Spleen (tissue), 11 donors: ENCODE measurements around the gene TMEM232. TPM values are rescaled to one million over a fixed set of nuclear protein-coding genes. Genes with fewer than 3 reads are reported as not detected.

Experiments
- DNase-seq: peaks from one replicate; pipeline ENCODE4 v3.0.0-alpha.2; 2020
- H3K27ac ChIP-seq, 8 donors: fragments of 200-600 bp; sonication (generic) in 7 of 8; 1 replicate in 4 of 8; 2 replicates in 4 of 8; pipeline versions ENCODE4 v1.5.0 to v1.8.0; 2016 to 2021; ENCODE audit warnings: inconsistent platforms in 4 of 8, mild to moderate bottlenecking in 4 of 8, moderate library complexity in 1 of 8
- H3K27me3 ChIP-seq, 7 donors: fragments of 200-600 bp; sonication (generic) in 6 of 7; replicated peaks in 1 of 7; 1 replicate in 4 of 7; 2 replicates in 3 of 7; pipeline versions ENCODE4 v1.5.0 to v1.8.0; 2016 to 2021; ENCODE audit warnings: inconsistent platforms in 3 of 7, mild to moderate bottlenecking in 1 of 7
- H3K36me3 ChIP-seq, 6 donors: fragments of 200-600 bp; sonication (generic) in 5 of 6; 1 replicate in 4 of 6; 2 replicates in 2 of 6; pipeline versions ENCODE4 v1.5.0 to v1.8.0; 2016 to 2021; ENCODE audit warnings: inconsistent platforms in 2 of 6
- H3K4me1 ChIP-seq, 6 donors: fragments of 200-600 bp; sonication (generic) in 5 of 6; 1 replicate in 3 of 6; 2 replicates in 3 of 6; pipeline versions ENCODE4 v1.5.0 to v1.8.0; 2016 to 2021; ENCODE audit warnings: inconsistent platforms in 3 of 6
- H3K4me3 ChIP-seq, 8 donors: fragments of 200-600 bp; sonication (generic) in 7 of 8; 1 replicate in 4 of 8; 2 replicates in 4 of 8; pipeline versions ENCODE4 v1.5.0 to v1.8.0; 2016 to 2021; ENCODE audit warnings: inconsistent platforms in 4 of 8, mild to moderate bottlenecking in 4 of 8, moderate library complexity in 2 of 8
- H3K9me3 ChIP-seq, 8 donors: fragments of 200-600 bp; sonication (generic) in 7 of 8; 1 replicate in 4 of 8; 2 replicates in 4 of 8; pipeline versions ENCODE4 v1.5.0 to v1.8.0; 2016 to 2021; ENCODE audit warnings: inconsistent platforms in 4 of 8
- CTCF ChIP-seq, 11 experiments: fragments of 200-600 bp in 7 of 11; fragments of 450-650 bp in 4 of 11; sonication (generic) in 4 of 11; IDR thresholded peaks in 8 of 11; conservative IDR thresholded peaks in 3 of 11; 1 replicate in 7 of 11; 2 replicates in 4 of 11; pipeline versions ENCODE4 v1.4.0 to v1.8.0; 2016 to 2021; ENCODE audit warnings: antibody characterized with exemption in 11 of 11, inconsistent platforms in 4 of 11, mild to moderate bottlenecking in 1 of 11
- POLR2A ChIP-seq, 3 donors: fragments of 450-650 bp; IDR thresholded peaks; one replicate each; pipeline ENCODE4 v1.5.1; 2017; ENCODE audit warnings: antibody characterized with exemption in 3 of 3, mild to moderate bottlenecking in 1 of 3
- POLR2AphosphoS5 ChIP-seq, 3 donors: sonication (generic); formaldehyde crosslinking; IDR thresholded peaks; one replicate each; pipeline ENCODE4 v1.5.1; 2017; ENCODE audit warnings: antibody characterized with exemption in 3 of 3
- WGBS, 5 donors: extraction: QIAGEN DNeasy Blood & Tissue Kit in 3 of 5; methylation state at CpG; one replicate each; pipeline versions ENCODE4 v1.1.5 to v1.1.7; 2013 to 2018; 5-methylcytosine and 5-hydroxymethylcytosine counted together
- intact Hi-C: fragments of 100-400 bp; cut with DNase I; formaldehyde crosslinking; loops from one replicate; pipeline ENCODE4 v1.15.0; 2023; ENCODE audit warnings: low total_unique reads
- polyA plus RNA-seq, 3 donors: library from polyadenylated mRNA; stranded (reverse); fragments of 200-250 nt; gene quantifications; one replicate each; pipeline ENCODE4 v1.2.1, GENCODE V29; 2013
- total RNA-seq, 7 donors: library from RNA; depleted of rRNA in 3 of 7; stranded (reverse); fragments of >200 nt in 3 of 7; fragmentation: NEBNext Ultra II Directional in 4 of 7; extraction: Animal tissue kit (Norgen Biotek cat#: 25700) in 4 of 7; gene quantifications; one replicate each; pipeline versions ENCODE4 v1.1.0 to v1.2.1, GENCODE V29; 2016 to 2021
- donor health status: healthy with polysubstance abuse.
- donor health status: DM: no; HTN: no; CAD: no; lungs with moderate emphysema.
- donor health status: DM: no; HTN: no; CAD: no.
- donor health status: Bipolar disorder and iron deficiency.
- donor health status: healthy.
- donor health status: DM: no; HTN: no; CAD: no.
- donor health status: DM: yes; HTN: yes; CAD: no.

The TMEM232 gene
- total and polyA plus RNA-seq, 10 donors, result 0.11 to 4.3 (median 2.6) TPM

GRCh38 chr5:110386782-110387181 lies 339.7 kb downstream of the TMEM232 start:
- Histone ChIP-seq H3K4me3 (no peak overlapping the region), H3K27ac (no peak overlapping the region), H3K9me3 (no peaks in the 10 kb centered on the region), H3K36me3 (no peaks in the 10 kb centered on the region), H3K4me1 (no peaks in the 10 kb centered on the region), H3K27me3 (no peaks in the 10 kb centered on the region)
- DNase-seq, result no peak
- no peak for TF ChIP-seq POLR2AphosphoS5 (IDR thresholded peaks at IDR 0.05)
- TF ChIP-seq POLR2A (IDR thresholded peaks at IDR 0.05), result no peak
- no peak for TF ChIP-seq CTCF (IDR thresholded peaks at IDR 0.05 in 8 of 11, conservative IDR thresholded peaks at IDR 0.05 in 3 of 11)
- intact Hi-C loops, result no loop called here

GRCh38 chr5:110383231-110383630 lies 343.2 kb downstream of the TMEM232 start:
- H3K27me3 ChIP-seq, result no peaks in the 10 kb centered on the region
- intact Hi-C loops, result no loop called here
- no peak overlapping the region for H3K27ac ChIP-seq
- H3K4me3 ChIP-seq, result no peak overlapping the region
- no peaks in the 10 kb centered on the region for H3K4me1 ChIP-seq
- H3K36me3 ChIP-seq, result no peaks in the 10 kb centered on the region
- H3K9me3 ChIP-seq, result no peaks in the 10 kb centered on the region
- no peak for DNase-seq
- TF ChIP-seq POLR2AphosphoS5 (IDR thresholded peaks at IDR 0.05) (no peak), POLR2A (IDR thresholded peaks at IDR 0.05) (no peak), CTCF (IDR thresholded peaks at IDR 0.05 in 8 of 11, conservative IDR thresholded peaks at IDR 0.05 in 3 of 11) (no peak)

GRCh38 chr5:110377943-110378342 lies 348.5 kb downstream of the TMEM232 start:
- no peak for DNase-seq
- 47 to 69% (median 58%) methylated on average over 1 of the region's 1 CpG for WGBS, 5 donors
- no peak for TF ChIP-seq POLR2A (IDR thresholded peaks at IDR 0.05)
- no peak for TF ChIP-seq POLR2AphosphoS5 (IDR thresholded peaks at IDR 0.05)
- no peak for TF ChIP-seq CTCF (IDR thresholded peaks at IDR 0.05 in 8 of 11, conservative IDR thresholded peaks at IDR 0.05 in 3 of 11)
- H3K9me3 ChIP-seq, result no peaks in the 10 kb centered on the region
- intact Hi-C loops, result no loop called here
- H3K36me3 ChIP-seq, result no peaks in the 10 kb centered on the region
- H3K27ac ChIP-seq, result no peak overlapping the region
- no peaks in the 10 kb centered on the region for H3K27me3 ChIP-seq
- no peaks in the 10 kb centered on the region for H3K4me1 ChIP-seq
- no peak overlapping the region for H3K4me3 ChIP-seq

GRCh38 chr5:110377361-110377760 lies 349.1 kb downstream of the TMEM232 start:
- no peaks in the 10 kb centered on the region for H3K36me3 ChIP-seq
- H3K4me3 ChIP-seq, result no peak overlapping the region
- no peaks in the 10 kb centered on the region for H3K27me3 ChIP-seq
- DNase-seq, result no peak
- WGBS, 5 donors, result 66 to 87% (median 69%) methylated on average over 2 of the region's 2 CpGs
- TF ChIP-seq POLR2A (IDR thresholded peaks at IDR 0.05) (no peak), POLR2AphosphoS5 (IDR thresholded peaks at IDR 0.05) (no peak)
- H3K4me1 ChIP-seq, result no peaks in the 10 kb centered on the region
- H3K27ac ChIP-seq, result no peak overlapping the region
- no peaks in the 10 kb centered on the region for H3K9me3 ChIP-seq
- intact Hi-C loops, result no loop called here
